H9 (cell line): ENCODE results near the gene RIMBP2. TPM values are rescaled to one million over a fixed set of nuclear protein-coding genes. Genes with fewer than 3 reads are reported as not detected.

Source experiments
- DNase-seq: peaks from one replicate; pipeline ENCODE4 v3.0.0-alpha.2; 2017
- H2AFZ ChIP-seq: one replicate; pipeline ENCODE4 v1.6.1; 2013; ENCODE audit warnings: mild to moderate bottlenecking, low read length, control low read depth, moderate library complexity
- H2AK5ac ChIP-seq: 2 replicates; pipeline ENCODE4 v1.6.1; 2013; ENCODE audit warnings: low read length, control low read depth, mixed read lengths; ENCODE audit not compliant: insufficient read length
- H2BK120ac ChIP-seq: one replicate; pipeline ENCODE4 v1.6.1; 2013; ENCODE audit warnings: low read depth, mild to moderate bottlenecking, low read length, control low read depth, inconsistent platforms; ENCODE audit not compliant: poor library complexity, severe bottlenecking
- H2BK12ac ChIP-seq: 2 replicates; pipeline ENCODE4 v1.6.1; 2013; ENCODE audit warnings: low read length, control low read depth, mixed read lengths, low read depth; ENCODE audit not compliant: insufficient read length
- H2BK15ac ChIP-seq: 2 replicates; pipeline ENCODE4 v1.6.1; 2013; ENCODE audit warnings: low read depth, low read length, control low read depth
- H2BK20ac ChIP-seq: one replicate; pipeline ENCODE4 v1.6.1; 2013; ENCODE audit warnings: low read depth, mild to moderate bottlenecking, low read length, control low read depth, inconsistent platforms; ENCODE audit not compliant: poor library complexity, severe bottlenecking
- H2BK5ac ChIP-seq: 2 replicates; pipeline ENCODE4 v1.6.1; 2013; ENCODE audit warnings: low read length, control low read depth, mixed read lengths; ENCODE audit not compliant: insufficient read length
- H3K14ac ChIP-seq: 2 replicates; pipeline ENCODE4 v1.6.1; 2013; ENCODE audit warnings: low read length, control low read depth; ENCODE audit not compliant: insufficient read depth
- H3K18ac ChIP-seq: 2 replicates; pipeline ENCODE4 v1.6.1; 2013; ENCODE audit warnings: low read depth, mild to moderate bottlenecking, mixed read lengths, low read length, control low read depth; ENCODE audit not compliant: insufficient read length
- H3K23ac ChIP-seq: 2 replicates; pipeline ENCODE4 v1.6.1; 2013; ENCODE audit warnings: low read length, control low read depth, mixed read lengths, low read depth; ENCODE audit not compliant: insufficient read length
- H3K23me2 ChIP-seq: 2 replicates; pipeline ENCODE4 v1.6.1; 2013; ENCODE audit warnings: low read depth, mild to moderate bottlenecking, mixed read lengths, low read length, control low read depth; ENCODE audit not compliant: insufficient read length, poor library complexity, severe bottlenecking
- H3K27ac ChIP-seq: 2 replicates; pipeline ENCODE4 v1.5.1; 2013; ENCODE audit warnings: low read length, control low read depth, mixed read lengths, low read depth; ENCODE audit not compliant: insufficient read length
- H3K27me3 ChIP-seq: 2 replicates; pipeline ENCODE4 v1.6.1; 2013; ENCODE audit warnings: low read length, control low read depth, inconsistent platforms; ENCODE audit not compliant: insufficient read depth
- H3K4ac ChIP-seq: 2 replicates; pipeline ENCODE4 v1.6.1; 2013; ENCODE audit warnings: low read depth, mild to moderate bottlenecking, control low read depth, inconsistent platforms, low read length, moderate library complexity
- H3K4me1 ChIP-seq: 2 replicates; pipeline ENCODE4 v1.6.1; 2013; ENCODE audit warnings: low read length, control low read depth, inconsistent platforms; ENCODE audit not compliant: insufficient read depth
- H3K4me2 ChIP-seq: 2 replicates; pipeline ENCODE4 v1.6.1; 2013; ENCODE audit warnings: low read length, control low read depth, mixed read lengths; ENCODE audit not compliant: insufficient read length, insufficient read depth
- H3K56ac ChIP-seq: 2 replicates; pipeline ENCODE4 v1.6.1; 2013; ENCODE audit warnings: low read depth, mild to moderate bottlenecking, mixed read lengths, low read length, control low read depth; ENCODE audit not compliant: insufficient read length
- H3K79me1 ChIP-seq: 2 replicates; pipeline ENCODE4 v1.6.1; 2013; ENCODE audit warnings: low read depth, mild to moderate bottlenecking, moderate library complexity, low read length, control low read depth, inconsistent platforms; ENCODE audit not compliant: insufficient read depth, poor library complexity, severe bottlenecking
- H3K79me2 ChIP-seq: 2 replicates; pipeline ENCODE4 v1.6.1; 2013; ENCODE audit warnings: low read length, control low read depth, inconsistent platforms; ENCODE audit not compliant: insufficient read depth
- H3K9ac ChIP-seq: 2 replicates; pipeline ENCODE4 v1.6.1; 2013; ENCODE audit warnings: low read length, control low read depth, mixed read lengths; ENCODE audit not compliant: insufficient read length; ENCODE audit errors: extremely low read depth
- H3K9me3 ChIP-seq: one replicate; pipeline ENCODE4 v1.6.1; 2013; ENCODE audit warnings: low read depth, low read length, inconsistent platforms; ENCODE audit not compliant: control insufficient read depth
- H3T11ph ChIP-seq: one replicate; pipeline ENCODE4 v1.6.1; 2013; ENCODE audit warnings: mild to moderate bottlenecking, low read length, control low read depth, inconsistent platforms
- H4K20me1 ChIP-seq: one replicate; pipeline ENCODE4 v1.6.1; 2013; ENCODE audit not compliant: control insufficient read depth, insufficient read length, insufficient read depth
- H4K5ac ChIP-seq: 2 replicates; pipeline ENCODE4 v1.6.1; 2013; ENCODE audit warnings: low read depth, mild to moderate bottlenecking, mixed read lengths, low read length, control low read depth; ENCODE audit not compliant: insufficient read length
- H4K8ac ChIP-seq: replicated peaks from 2 replicates; pipeline ENCODE4 v1.6.1; 2013; ENCODE audit warnings: low read length, control low read depth, mixed read lengths, low read depth; ENCODE audit not compliant: insufficient read length
- H4K91ac ChIP-seq: 2 replicates; pipeline ENCODE4 v1.6.1; 2013; ENCODE audit warnings: low read depth, mild to moderate bottlenecking, moderate library complexity, mixed read lengths, low read length, control low read depth; ENCODE audit not compliant: insufficient read length
- H3K27ac Mint-ChIP-seq, 3 experiments: 2 replicates in 2 of 3; 3 replicates in 1 of 3; pipeline ENCODE4 v1.8.0; 2020 to 2021; ENCODE audit warnings: mixed read lengths in 3 of 3, mild to moderate bottlenecking in 1 of 3, moderate library complexity in 1 of 3
- H3K27me3 Mint-ChIP-seq: 2 replicates; pipeline ENCODE4 v1.8.0; 2021; ENCODE audit warnings: low read depth, mild to moderate bottlenecking, moderate library complexity, mixed read lengths
- H3K36me3 Mint-ChIP-seq, 3 experiments: 2 replicates in 2 of 3; 3 replicates in 1 of 3; pipeline ENCODE4 v1.8.0; 2020 to 2021; ENCODE audit warnings: low read depth in 3 of 3, mixed read lengths in 3 of 3; ENCODE audit not compliant: insufficient read depth in 1 of 3
- H3K4me1 Mint-ChIP-seq, 2 experiments: 2 replicates each; pipeline ENCODE4 v1.8.0; 2020; ENCODE audit warnings: mixed read lengths in 2 of 2
- H3K4me3 Mint-ChIP-seq, 2 experiments: 2 replicates in 1 of 2; 3 replicates in 1 of 2; pipeline ENCODE4 v1.8.0; 2020 to 2021; ENCODE audit warnings: mild to moderate bottlenecking in 2 of 2, mixed read lengths in 2 of 2, moderate library complexity in 1 of 2
- H3K9me3 Mint-ChIP-seq, 2 experiments: 2 replicates in 1 of 2; 3 replicates in 1 of 2; pipeline ENCODE4 v1.8.0; 2020; ENCODE audit warnings: mild to moderate bottlenecking in 2 of 2, mixed read lengths in 2 of 2, moderate library complexity in 1 of 2
- CTCF ChIP-seq: fragments of 200-600 bp; sonication (generic); conservative IDR thresholded peaks from 3 replicates; pipeline ENCODE4 v1.8.0; 2021; ENCODE audit warnings: antibody characterized with exemption, mild to moderate bottlenecking
- WGBS: extraction: QIAGEN DNeasy Blood & Tissue Kit; methylation state at CpG from one replicate; pipeline ENCODE4 v1.1.7; 2013; ENCODE audit warnings: missing lambda C conversion rate, low lambda C conversion rate, mixed read lengths; ENCODE audit not compliant: insufficient read length; ENCODE audit errors: extremely low coverage; 5-methylcytosine and 5-hydroxymethylcytosine counted together
- total RNA-seq: library from RNA; stranded (reverse); gene quantifications from 2 replicates; pipeline ENCODE4 v1.2.1, GENCODE V29; 2021

The RIMBP2 gene
- total RNA-seq, 1 experiment from 2014 or later: 0.70 TPM

DNA sequence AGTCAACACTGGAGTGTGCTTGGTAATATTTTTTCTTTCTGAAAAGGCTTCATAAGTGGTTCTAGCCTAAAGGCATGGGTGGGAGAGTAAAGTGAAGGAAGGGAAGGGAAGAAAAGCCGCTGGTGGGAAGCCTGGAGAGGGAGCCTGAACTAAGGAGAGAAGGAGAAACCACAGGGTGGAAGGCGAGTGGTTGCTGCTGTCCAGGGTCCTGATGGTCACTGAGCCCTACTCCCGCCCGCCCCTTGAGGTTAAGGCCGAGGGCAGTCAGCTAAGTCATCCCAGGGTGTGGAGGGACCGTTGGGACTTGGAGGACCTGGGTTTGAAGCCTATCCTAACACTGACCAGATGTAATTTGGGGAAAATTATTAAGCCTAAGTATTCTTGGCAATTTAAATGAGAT is 189.3 kb downstream of the RIMBP2 start:
- no peak overlapping the region for H3K27ac Mint-ChIP-seq
- peaks cover 0 to 2% of the 10 kb centered on the region in 2 experiments; a peak in 3 of 4 replicates for H3K4me1 Mint-ChIP-seq
- Histone ChIP-seq H2BK20ac (no peak overlapping the region), H2BK5ac (no peak overlapping the region), H2AK5ac (no peak overlapping the region), H3T11ph (no peak overlapping the region), H4K5ac (no peak overlapping the region), H4K91ac (no peak overlapping the region), H3K23ac (no peak overlapping the region), H3K9me3 (no peaks in the 10 kb centered on the region), H3K27ac (no peak overlapping the region), H3K79me2 (no peaks in the 10 kb centered on the region), H2AFZ (no peak overlapping the region), H3K18ac (no peak overlapping the region), H3K23me2 (no peaks in the 10 kb centered on the region), H3K4ac (no peak overlapping the region), H3K4me1 (no peaks in the 10 kb centered on the region), H3K9ac (no peak overlapping the region), H2BK12ac (no peak overlapping the region), H3K27me3 (no peaks in the 10 kb centered on the region; the same call in 1 of the 2 replicates), H4K20me1 (no peaks in the 10 kb centered on the region), H2BK120ac (no peak overlapping the region), H4K8ac (no peak overlapping the region), H3K79me1 (no peaks in the 10 kb centered on the region), H3K56ac (no peak overlapping the region), H3K4me2 (no peak overlapping the region), H2BK15ac (no peak overlapping the region), H3K14ac (no peak overlapping the region)
- peak; percentile 83 for DNase-seq
- TF ChIP-seq CTCF: no peak; the same call in 2 of the 3 replicates
- H3K4me3 Mint-ChIP-seq: no peak overlapping the region
- WGBS: no CpG with 5 or more reads among the region's 6 CpGs
- peaks cover 16% of the 10 kb centered on the region for H3K27me3 Mint-ChIP-seq
- no peaks in the 10 kb centered on the region for H3K36me3 Mint-ChIP-seq
- H3K9me3 Mint-ChIP-seq: no peaks in the 10 kb centered on the region; a peak in 1 of 5 replicates
